ENCODE data around the gene TMBIM1.

TMBIM1 gene

DNA sequence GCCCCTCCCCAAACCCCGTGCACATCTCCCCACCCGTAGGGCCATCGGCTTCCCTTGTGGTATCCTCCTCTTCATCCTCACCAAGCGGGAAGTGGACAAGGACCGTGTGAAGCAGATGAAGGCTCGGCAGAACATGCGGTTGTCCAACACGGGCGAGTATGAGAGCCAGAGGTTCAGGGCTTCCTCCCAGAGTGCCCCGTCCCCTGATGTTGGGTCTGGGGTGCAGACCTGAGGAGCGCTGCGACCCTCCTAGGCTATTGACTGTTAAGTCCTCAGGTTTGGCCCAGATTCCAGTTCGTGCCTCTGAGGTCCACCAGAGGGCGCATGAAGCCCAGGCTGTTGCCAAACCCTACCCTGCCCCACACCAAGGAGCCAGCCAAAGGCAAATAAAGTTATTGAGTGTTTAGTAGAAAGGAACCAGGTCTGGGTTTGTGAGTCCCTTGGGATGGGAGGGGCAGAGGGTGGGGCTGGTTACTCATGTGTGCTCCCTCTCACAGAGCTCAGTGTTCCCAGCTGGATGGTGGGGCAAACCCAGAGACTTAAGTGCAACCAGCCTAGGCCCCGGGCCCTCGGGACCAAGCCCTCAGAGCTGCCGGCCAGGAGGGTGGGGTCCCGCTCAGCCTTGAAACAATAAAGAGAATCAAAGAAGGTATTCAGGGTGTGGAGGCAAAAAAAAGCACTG, 19.6 kb downstream of the TMBIM1 start:
- DNase-seq (ENCODE audit: low spot score) = peak; percentile 86

GRCh38 chr2:218271865-218272530, 20.3 kb downstream of the TMBIM1 start:
- no peak for DNase-seq (ENCODE audit: low spot score)

DNA sequence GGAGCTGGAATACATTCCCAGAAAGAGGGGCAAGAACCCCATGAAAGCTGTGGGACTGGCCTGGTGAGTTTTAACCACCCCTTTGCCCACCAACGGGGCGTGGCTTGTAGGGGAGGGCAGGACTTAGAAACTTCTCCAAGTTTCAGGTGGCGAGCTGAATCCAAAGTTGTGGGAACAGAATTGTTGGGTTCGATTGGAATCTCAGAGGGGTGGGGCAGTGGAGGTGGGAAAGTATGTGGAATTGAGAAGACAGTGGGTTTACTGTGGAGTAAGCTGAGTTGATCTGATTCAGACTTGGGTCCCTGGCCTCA, 20.9 kb downstream of the TMBIM1 start:
- DNase-seq (ENCODE audit: low spot score) = no peak

- DNase-seq (ENCODE audit: low spot score) = no peak
Measured at GRCh38 chr2:218270721-218271486, 21.4 kb downstream of the TMBIM1 start.

GRCh38 chr2:218269900-218270720, 22.2 kb downstream of the TMBIM1 start, which contains the start of the genes AAMP and PNKD:
TSS of gene AAMP (minus strand) at chr2:218270137. CDS start at chr2:218270086, 51 bp downstream.
TSS of gene PNKD (plus strand) at chr2:218270519. CDS start at chr2:218270536, 17 bp downstream.
- peak; percentile 100 for DNase-seq (ENCODE audit: low spot score)

DNA sequence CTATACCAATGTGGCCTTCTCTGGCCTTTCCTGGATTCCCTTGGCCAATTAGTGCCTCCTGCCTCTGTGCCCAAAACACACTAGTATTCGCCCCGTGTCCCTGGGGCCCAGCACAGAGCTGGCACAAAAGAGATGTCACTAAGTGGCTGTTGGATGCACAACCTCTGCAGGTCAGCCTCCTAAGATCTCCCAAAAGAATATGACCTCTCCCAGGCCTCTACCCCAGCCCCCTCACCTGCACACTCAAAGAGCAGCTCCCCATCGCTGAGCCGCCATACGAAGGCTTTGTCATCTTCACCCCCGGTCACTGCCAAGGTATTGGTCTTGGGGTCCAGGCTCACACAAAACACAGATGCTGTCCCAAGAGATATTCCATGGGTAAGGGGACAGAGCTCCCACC, 25.0 kb downstream of the TMBIM1 start:
- DNase-seq (ENCODE audit: low spot score) = no peak

- no peak for DNase-seq (ENCODE audit: low spot score)
Measured at GRCh38 chr2:218266316-218266979, 25.9 kb downstream of the TMBIM1 start.

DNA sequence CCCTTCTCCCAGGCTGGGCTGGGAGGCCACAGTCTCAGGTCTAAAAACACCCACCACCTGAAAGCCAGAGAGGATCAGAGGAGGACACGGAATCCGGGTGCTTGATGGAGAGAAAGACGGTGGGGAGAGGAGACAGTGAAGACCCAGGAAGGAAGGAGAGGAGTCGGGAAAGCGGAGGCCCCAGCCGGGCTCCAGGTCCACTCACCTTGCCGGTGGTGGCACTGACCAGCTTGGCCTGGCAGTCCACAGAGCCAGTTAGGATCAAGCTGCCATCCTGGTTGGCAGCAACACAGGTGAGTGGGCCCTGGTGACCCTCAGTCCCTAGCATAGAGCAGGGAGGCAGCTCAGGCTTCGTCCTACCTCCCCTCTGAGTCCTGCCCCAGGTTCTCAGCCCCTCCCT, 26.7 kb downstream of the TMBIM1 start:
- no peak for DNase-seq (ENCODE audit: low spot score)

GRCh38 chr2:218264773-218265561, 27.3 kb downstream of the TMBIM1 start:
- DNase-seq (ENCODE audit: low spot score) = no peak

GRCh38 chr2:218263817-218264641, 28.3 kb downstream of the TMBIM1 start:
- DNase-seq (ENCODE audit: low spot score) = no peak

DNA sequence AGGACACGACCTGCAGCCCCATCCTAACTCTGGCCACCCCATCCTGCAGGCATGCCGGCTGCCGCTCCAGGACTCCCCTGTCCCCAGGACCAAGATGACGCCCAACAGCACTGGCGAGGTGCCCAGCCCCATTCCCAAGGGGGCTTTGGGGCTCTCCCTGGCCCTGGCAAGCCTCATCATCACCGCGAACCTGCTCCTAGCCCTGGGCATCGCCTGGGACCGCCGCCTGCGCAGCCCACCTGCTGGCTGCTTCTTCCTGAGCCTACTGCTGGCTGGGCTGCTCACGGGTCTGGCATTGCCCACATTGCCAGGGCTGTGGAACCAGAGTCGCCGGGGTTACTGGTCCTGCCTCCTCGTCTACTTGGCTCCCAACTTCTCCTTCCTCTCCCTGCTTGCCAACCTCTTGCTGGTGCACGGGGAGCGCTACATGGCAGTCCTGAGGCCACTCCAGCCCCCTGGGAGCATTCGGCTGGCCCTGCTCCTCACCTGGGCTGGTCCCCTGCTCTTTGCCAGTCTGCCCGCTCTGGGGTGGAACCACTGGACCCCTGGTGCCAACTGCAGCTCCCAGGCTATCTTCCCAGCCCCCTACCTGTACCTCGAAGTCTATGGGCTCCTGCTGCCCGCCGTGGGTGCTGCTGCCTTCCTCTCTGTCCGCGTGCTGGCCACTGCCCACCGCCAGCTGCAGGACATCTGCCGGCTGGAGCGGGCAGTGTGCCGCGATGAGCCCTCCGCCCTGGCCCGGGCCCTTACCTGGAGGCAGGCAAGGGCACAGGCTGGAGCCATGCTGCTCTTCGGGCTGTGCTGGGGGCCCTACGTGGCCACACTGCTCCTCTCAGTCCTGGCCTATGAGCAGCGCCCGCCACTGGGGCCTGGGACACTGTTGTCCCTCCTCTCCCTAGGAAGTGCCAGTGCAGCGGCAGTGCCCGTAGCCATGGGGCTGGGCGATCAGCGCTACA, 29.4 kb downstream of the TMBIM1 start:
- no peak for DNase-seq (ENCODE audit: low spot score)

- DNase-seq (ENCODE audit: low spot score) = no peak
Measured at GRCh38 chr2:218262237-218262600, 30.1 kb downstream of the TMBIM1 start.

- DNase-seq (ENCODE audit: low spot score) = no peak
Measured at GRCh38 chr2:218261423-218262236, 30.7 kb downstream of the TMBIM1 start.

DNA sequence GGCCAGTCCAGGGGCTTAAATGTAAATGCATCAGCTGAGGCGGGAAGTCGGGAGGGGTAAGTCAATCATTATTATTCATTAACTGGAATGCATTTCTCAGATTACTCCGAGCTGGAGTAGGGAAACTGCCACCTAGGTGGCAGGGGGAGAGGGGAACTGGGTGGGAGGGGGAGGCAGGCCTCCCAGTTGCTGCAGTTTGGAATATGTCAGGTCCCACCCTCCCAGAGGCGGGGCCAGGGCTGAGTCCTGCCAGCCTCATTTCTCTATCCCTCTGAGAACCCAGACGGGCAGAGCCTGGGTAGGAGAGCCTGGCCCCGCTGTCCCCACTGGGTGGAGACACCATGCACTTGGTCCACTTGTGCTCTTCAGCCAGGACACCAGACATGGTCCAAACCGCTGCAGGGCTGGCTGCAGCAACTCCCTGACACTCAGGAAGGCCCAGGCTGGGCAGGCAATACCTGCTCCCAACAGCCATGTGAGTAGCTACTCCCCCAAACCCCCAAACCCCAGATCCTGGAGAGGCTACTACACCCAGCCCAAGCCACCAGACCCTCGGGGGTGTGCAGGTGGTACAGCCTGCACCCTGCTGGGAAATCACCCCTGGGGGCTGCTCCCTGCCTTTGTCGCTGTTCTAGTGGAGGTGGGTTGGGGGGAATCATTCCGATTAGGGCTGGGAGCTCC, 31.4 kb downstream of the TMBIM1 start, which contains the start of gene GPBAR1:
Gene GPBAR1, plus strand, starts transcription at position 274 of the 681 bp plus-strand sequence. CDS start 1,710 bp downstream, outside the sequence.
- DNase-seq (ENCODE audit: low spot score) = no peak

DNA sequence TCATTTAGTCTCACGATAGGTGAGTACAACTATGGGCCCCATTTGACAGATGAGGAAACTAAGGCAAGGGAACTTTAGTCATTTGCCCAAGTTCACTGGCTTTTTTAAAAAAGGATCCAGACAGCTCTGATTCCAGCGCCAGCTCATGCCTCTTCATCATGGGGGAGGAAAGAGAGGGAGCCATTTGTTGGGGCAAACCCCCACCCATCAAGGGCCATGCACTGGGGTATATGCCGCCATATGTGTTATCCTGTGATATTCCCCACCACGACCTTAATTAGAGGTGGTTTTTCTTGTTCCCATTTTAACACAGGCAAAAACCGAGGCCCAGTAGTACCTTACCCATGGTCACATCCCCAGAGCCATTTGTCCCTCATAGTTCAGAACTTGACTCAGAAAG, 32.1 kb downstream of the TMBIM1 start:
- DNase-seq (ENCODE audit: low spot score) = no peak

- no peak for DNase-seq (ENCODE audit: low spot score)
Measured at GRCh38 chr2:218259099-218259961, 33.0 kb downstream of the TMBIM1 start.
